PC-9 (cell line): ENCODE results near the gene INVS. TPM values are rescaled to one million over a fixed set of nuclear protein-coding genes. Genes with fewer than 3 reads are reported as not detected.
A peak's percentile ranks its signal among the peaks of the same experiment; 100 is the strongest.

Experiments
- Bru-seq: library from RNA; stranded (reverse); fragments of 400-500 nt; gene quantifications from one replicate; lab custom pipeline; 2021; lab: Mats Ljungman, UMichigan
- BruChase-seq, 2 experiments: library from RNA; stranded (reverse); fragments of 400-500 nt; gene quantifications; one replicate each; lab custom pipeline; 2021; lab: Mats Ljungman, UMichigan
- BruUV-seq: library from RNA; stranded (reverse); fragments of 400-500 nt; replicated peaks from 2 replicates; lab custom pipeline; 2021; lab: Mats Ljungman, UMichigan
- CTCF ChIA-PET: fragments of 300-600 bp; sonication (Branson Sonifier 250); formaldehyde crosslinking; loops from one replicate; lab custom pipeline; 2022; ENCODE audit warnings: antibody characterized with exemption; lab: Charles Lee
- POLR2A ChIA-PET: fragments of 300-600 bp; sonication (Branson Sonifier 250); formaldehyde crosslinking; loops from one replicate; lab custom pipeline; 2022; ENCODE audit warnings: antibody characterized with exemption; ENCODE audit not compliant: unreplicated experiment; lab: Charles Lee
- DNase-seq, 2 experiments: peaks; one replicate each; pipeline versions ENCODE4 v3.0.0 to v3.0.0-alpha.2; 2015 to 2022; ENCODE audit warnings: mixed read lengths in 1 of 2
- H2AFZ ChIP-seq: fragments of 200-600 bp; sonication (generic); 2 replicates; pipeline ENCODE4 v1.8.1; 2017; ENCODE audit warnings: antibody characterized with exemption
- H3F3A ChIP-seq: fragments of 200-600 bp; sonication (generic); 2 replicates; pipeline ENCODE4 v1.8.1; 2017; ENCODE audit warnings: antibody characterized with exemption, mild to moderate bottlenecking, low read depth; ENCODE audit not compliant: insufficient read depth
- H3K27ac ChIP-seq: fragments of 200-600 bp; sonication (generic); 2 replicates; pipeline ENCODE4 v1.6.1; 2016; ENCODE audit warnings: mixed run types
- H3K27me3 ChIP-seq: fragments of 200-600 bp; sonication (generic); 2 replicates; pipeline ENCODE4 v1.6.1; 2016; ENCODE audit warnings: low read depth, mixed run types; ENCODE audit not compliant: insufficient read depth
- H3K36me3 ChIP-seq: fragments of 200-600 bp; sonication (generic); 2 replicates; pipeline ENCODE4 v1.6.1; 2016; ENCODE audit warnings: low read depth, mixed run types
- H3K4me1 ChIP-seq: fragments of 200-600 bp; sonication (generic); replicated peaks from 2 replicates; pipeline ENCODE4 v1.6.1; 2016; ENCODE audit warnings: mixed run types; ENCODE audit not compliant: insufficient read depth
- H3K4me2 ChIP-seq: fragments of 200-600 bp; sonication (generic); 2 replicates; pipeline ENCODE4 v1.6.1; 2017; ENCODE audit warnings: mixed run types
- H3K4me3 ChIP-seq: fragments of 200-600 bp; sonication (generic); 2 replicates; pipeline ENCODE4 v1.6.1; 2016; ENCODE audit warnings: mixed run types
- H3K79me2 ChIP-seq: fragments of 200-600 bp; sonication (generic); 2 replicates; pipeline ENCODE4 v1.6.1; 2017; ENCODE audit warnings: low read depth, mixed run types
- H3K9me2 ChIP-seq: fragments of 200-600 bp; sonication (generic); 2 replicates; pipeline ENCODE4 v1.8.1; 2017; ENCODE audit warnings: mild to moderate bottlenecking; ENCODE audit not compliant: insufficient read depth
- H3K9me3 ChIP-seq: fragments of 200-600 bp; sonication (generic); 2 replicates; pipeline ENCODE4 v1.8.1; 2016; ENCODE audit warnings: low read depth; ENCODE audit not compliant: insufficient read depth
- H4K20me1 ChIP-seq: fragments of 200-600 bp; sonication (generic); 2 replicates; pipeline ENCODE4 v1.8.1; 2017; ENCODE audit not compliant: insufficient read depth
- CTCF ChIP-seq: fragments of 200-600 bp; sonication (generic); conservative IDR thresholded peaks from 2 replicates; pipeline ENCODE4 v1.6.1; 2017; ENCODE audit warnings: mixed run types, antibody characterized with exemption, mild to moderate bottlenecking, moderate library complexity
- EZH2 ChIP-seq: fragments of 200-600 bp; sonication (generic); IDR thresholded peaks from 2 replicates; pipeline ENCODE4 v1.8.0; 2017; ENCODE audit warnings: antibody characterized with exemption, low read depth
- intact Hi-C: fragments of 100-400 bp; cut with micrococcal nuclease; formaldehyde crosslinking; loops from one replicate; pipeline ENCODE4 v1.10.0; 2022; ENCODE audit not compliant: unreplicated experiment
- long read RNA-seq: library from polyadenylated mRNA; stranded (forward); transcript quantifications from one replicate; pipeline ENCODE4 v2.0.0, GENCODE V29; 2022
- total RNA-seq: library from RNA; stranded (reverse); gene quantifications from 2 replicates; pipeline ENCODE4 v1.2.3, GENCODE V29; 2021

Gene INVS, protein sequence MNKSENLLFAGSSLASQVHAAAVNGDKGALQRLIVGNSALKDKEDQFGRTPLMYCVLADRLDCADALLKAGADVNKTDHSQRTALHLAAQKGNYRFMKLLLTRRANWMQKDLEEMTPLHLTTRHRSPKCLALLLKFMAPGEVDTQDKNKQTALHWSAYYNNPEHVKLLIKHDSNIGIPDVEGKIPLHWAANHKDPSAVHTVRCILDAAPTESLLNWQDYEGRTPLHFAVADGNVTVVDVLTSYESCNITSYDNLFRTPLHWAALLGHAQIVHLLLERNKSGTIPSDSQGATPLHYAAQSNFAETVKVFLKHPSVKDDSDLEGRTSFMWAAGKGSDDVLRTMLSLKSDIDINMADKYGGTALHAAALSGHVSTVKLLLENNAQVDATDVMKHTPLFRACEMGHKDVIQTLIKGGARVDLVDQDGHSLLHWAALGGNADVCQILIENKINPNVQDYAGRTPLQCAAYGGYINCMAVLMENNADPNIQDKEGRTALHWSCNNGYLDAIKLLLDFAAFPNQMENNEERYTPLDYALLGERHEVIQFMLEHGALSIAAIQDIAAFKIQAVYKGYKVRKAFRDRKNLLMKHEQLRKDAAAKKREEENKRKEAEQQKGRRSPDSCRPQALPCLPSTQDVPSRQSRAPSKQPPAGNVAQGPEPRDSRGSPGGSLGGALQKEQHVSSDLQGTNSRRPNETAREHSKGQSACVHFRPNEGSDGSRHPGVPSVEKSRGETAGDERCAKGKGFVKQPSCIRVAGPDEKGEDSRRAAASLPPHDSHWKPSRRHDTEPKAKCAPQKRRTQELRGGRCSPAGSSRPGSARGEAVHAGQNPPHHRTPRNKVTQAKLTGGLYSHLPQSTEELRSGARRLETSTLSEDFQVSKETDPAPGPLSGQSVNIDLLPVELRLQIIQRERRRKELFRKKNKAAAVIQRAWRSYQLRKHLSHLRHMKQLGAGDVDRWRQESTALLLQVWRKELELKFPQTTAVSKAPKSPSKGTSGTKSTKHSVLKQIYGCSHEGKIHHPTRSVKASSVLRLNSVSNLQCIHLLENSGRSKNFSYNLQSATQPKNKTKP
- 20.1 and 24.0 TPM in 2 replicates for total RNA-seq
- percentile 79 among the genes with signal in this experiment for Bru-seq, nascent RNA
- percentile 72 among the genes with signal in this experiment for BruChase-seq, experiment 1, labeled RNA remaining after a 2-hour chase
- BruChase-seq, experiment 2, labeled RNA remaining after a 6-hour chase: percentile 61 among the genes with signal in this experiment
- long read RNA-seq, transcript INVS-201 (18 exons, 2,968 nt): major isoform, 6 of 29 reads
- long read RNA-seq, partial matches to known transcripts: 5 of 29 reads
- long read RNA-seq, other reads (novel, unspliced or antisense): 14 of 29 reads

- Histone ChIP-seq H3K4me1 (peaks cover 20% of the 10 kb centered on the region), H3K27me3 (no peaks in the 10 kb centered on the region), H3K4me3 (peak within 1 kb of the TSS; percentile 87), H3K9me3 (no peaks in the 10 kb centered on the region), H3K36me3 (peaks cover 8% of the 10 kb centered on the region; the same call in 1 of the 2 replicates), H3K79me2 (peaks cover 54% of the 10 kb centered on the region), H2AFZ (peak within 1 kb of the TSS; percentile 89), H3F3A (peaks cover 10% of the 10 kb centered on the region; the same call in 1 of the 2 replicates), H3K9me2 (no peaks in the 10 kb centered on the region), H4K20me1 (peaks cover 18% of the 10 kb centered on the region), H3K4me2 (peak within 1 kb of the TSS; percentile 94), H3K27ac (peak within 1 kb of the TSS; percentile 94)
- BruUV-seq: TSS peak; percentile 69
- TF ChIP-seq CTCF: no peak
- no peak for TF ChIP-seq EZH2
- DNase-seq: peak; percentile 97 to 98
- ChIA-PET POLR2A (no interaction called here), CTCF (interaction anchor here (0.5 kb wide), 1 partner anchor 33 kb away, joined by 3 read pairs; no protein-coding TSS in a partner anchor)
- intact Hi-C loops: loop anchor here (2.0 to 5.0 kb wide), 2 partner anchors 192 to 280 kb away; partner anchors contain the start of gene STX17
Observed at GRCh38 chr9:100098887-100099721, at the start of gene INVS, which contains the start of gene ERP44. Gene INVS, plus strand, starts transcription at chr9:100099243. Its CDS starts 5,279 bp downstream, at chr9:100104522. Gene ERP44, minus strand, starts transcription at chr9:100099000. Its CDS starts 160 bp downstream, at chr9:100098840.

GRCh38 chr9:100049551-100049950, 49.5 kb upstream of the INVS start:
- intact Hi-C loops: no loop called here
- POLR2A ChIA-PET: no interaction called here
- DNase-seq: no peak
- Histone ChIP-seq H3F3A (no peaks in the 10 kb centered on the region), H3K9me3 (no peaks in the 10 kb centered on the region), H3K4me1 (no peaks in the 10 kb centered on the region), H3K4me2 (no peak overlapping the region), H4K20me1 (no peaks in the 10 kb centered on the region), H3K79me2 (peaks cover 4% of the 10 kb centered on the region; the same call in 1 of the 2 replicates), H2AFZ (no peak overlapping the region), H3K27ac (no peak overlapping the region), H3K27me3 (no peaks in the 10 kb centered on the region), H3K36me3 (peaks cover 12% of the 10 kb centered on the region; the same call in 1 of the 2 replicates), H3K4me3 (no peak overlapping the region), H3K9me2 (no peaks in the 10 kb centered on the region)
- CTCF ChIA-PET: no interaction called here
- no TSS peak for BruUV-seq
- no peak for TF ChIP-seq CTCF
- no peak for TF ChIP-seq EZH2
